Esophagus muscularis mucosa (tissue), 4 donors: Measurements from ENCODE around the gene IGFBPL1. TPM values are rescaled to one million over a fixed set of nuclear protein-coding genes. Genes with fewer than 3 reads are reported as not detected.

Experiments
- DNase-seq: peaks from one replicate; pipeline ENCODE4 v3.0.0-alpha.2; 2017; ENCODE audit errors: extremely low spot score
- H3K27ac ChIP-seq, 4 donors: fragments of 200-600 bp; sonication (generic); replicated peaks in 1 of 4; 1 replicate in 3 of 4; 2 replicates in 1 of 4; pipeline ENCODE4 v1.5.1; 2016 to 2019; ENCODE audit warnings: mild to moderate bottlenecking in 1 of 4
- H3K27me3 ChIP-seq, 4 donors: fragments of 200-600 bp; sonication (generic); one replicate each; pipeline versions ENCODE4 v1.5.1 to v1.6.0; 2016 to 2019
- H3K36me3 ChIP-seq, 4 donors: fragments of 200-600 bp; sonication (generic); one replicate each; pipeline ENCODE4 v1.5.1; 2016 to 2019
- H3K4me1 ChIP-seq, 4 donors: fragments of 200-600 bp; sonication (generic); one replicate each; pipeline ENCODE4 v1.5.1; 2016 to 2019
- H3K4me3 ChIP-seq, 4 donors: fragments of 200-600 bp; sonication (generic); 1 replicate in 2 of 4; 2 replicates in 2 of 4; pipeline ENCODE4 v1.5.1; 2016 to 2019; ENCODE audit warnings: mild to moderate bottlenecking in 4 of 4, moderate library complexity in 1 of 4
- H3K9me3 ChIP-seq, 4 donors: fragments of 200-600 bp; sonication (generic); 1 replicate in 3 of 4; 2 replicates in 1 of 4; pipeline ENCODE4 v1.5.1; 2016 to 2019
- CTCF ChIP-seq, 3 experiments: fragments of 200-600 bp in 2 of 3; fragments of 450-650 bp in 1 of 3; sonication (generic) in 2 of 3; IDR thresholded peaks; one replicate each; pipeline ENCODE4 v1.5.1; 2017 to 2019; ENCODE audit warnings: antibody characterized with exemption in 3 of 3, mild to moderate bottlenecking in 2 of 3, moderate library complexity in 1 of 3
- EP300 ChIP-seq: sonication (generic); formaldehyde crosslinking; IDR thresholded peaks from one replicate; pipeline ENCODE4 v1.6.1; 2017; ENCODE audit warnings: antibody characterized with exemption
- POLR2A ChIP-seq: fragments of 450-650 bp; IDR thresholded peaks from one replicate; pipeline ENCODE4 v1.6.1; 2017; ENCODE audit warnings: antibody characterized with exemption, moderate library complexity, mild to moderate bottlenecking, low read depth
- POLR2AphosphoS5 ChIP-seq, 2 donors: sonication (generic); formaldehyde crosslinking; IDR thresholded peaks; one replicate each; pipeline ENCODE4 v1.6.1; 2017; ENCODE audit warnings: antibody characterized with exemption in 2 of 2
- WGBS: methylation state at CpG from one replicate; pipeline ENCODE4 v1.1.5; 2018; 5-methylcytosine and 5-hydroxymethylcytosine counted together
- intact Hi-C: fragments of 100-400 bp; cut with DNase I; formaldehyde crosslinking; loops from one replicate; pipeline ENCODE4 v1.15.1; 2023
- total RNA-seq, 4 donors: library from RNA; depleted of rRNA; stranded (reverse); fragments of >200 nt; gene quantifications; one replicate each; pipeline versions ENCODE4 v1.1.0 to v1.2.1, GENCODE V29; 2016

Gene IGFBPL1
- total RNA-seq, 4 donors from 2014 or later = 0.78 to 3.7 (median 1.5) TPM

- peaks cover 0 to 19% (median 14%) of the 10 kb centered on the region in 4 donors for H3K4me1 ChIP-seq
- no peak for DNase-seq
- H3K4me3 ChIP-seq = no peak overlapping the region
- no peaks in the 10 kb centered on the region for H3K36me3 ChIP-seq
- H3K27me3 ChIP-seq = peaks cover 0 to 33% (median 0%) of the 10 kb centered on the region in 4 donors
- H3K9me3 ChIP-seq = no peaks in the 10 kb centered on the region
- H3K27ac ChIP-seq = no peak overlapping the region
- intact Hi-C loops = no loop called here
- WGBS = 92% methylated on average over 1 of the region's 1 CpG
- TF ChIP-seq POLR2A (no peak), EP300 (no peak), CTCF (IDR thresholded peaks at IDR 0.05) (no peak), POLR2AphosphoS5 (IDR thresholded peaks at IDR 0.05) (no peak)
Observed at GRCh38 chr9:38428062-38428461, 3.8 kb upstream of the IGFBPL1 start.

- no peak for DNase-seq
- no peaks in the 10 kb centered on the region for H3K9me3 ChIP-seq
- H3K27ac ChIP-seq = no peak overlapping the region
- peaks cover 0 to 20% (median 14%) of the 10 kb centered on the region in 4 donors for H3K4me1 ChIP-seq
- intact Hi-C loops = no loop called here
- no peak for TF ChIP-seq EP300
- TF ChIP-seq POLR2AphosphoS5 (IDR thresholded peaks at IDR 0.05) = no peak
- no peak for TF ChIP-seq POLR2A
- no peak for TF ChIP-seq CTCF (IDR thresholded peaks at IDR 0.05)
- peaks cover 0 to 52% (median 0%) of the 10 kb centered on the region in 4 donors for H3K27me3 ChIP-seq
- WGBS = 78% methylated on average over 4 of the region's 4 CpGs
- peak overlapping the region in 1 of 4 donors; percentile 55 for H3K4me3 ChIP-seq
- no peaks in the 10 kb centered on the region for H3K36me3 ChIP-seq
Observed at GRCh38 chr9:38424918-38425317, 664 bp upstream of the IGFBPL1 start.

GRCh38 chr9:38423273-38423972, 831 bp downstream of the IGFBPL1 start:
- Histone ChIP-seq H3K27ac (no peak overlapping the region), H3K4me1 (peaks cover 0 to 20% (median 14%) of the 10 kb centered on the region in 4 donors), H3K9me3 (no peaks in the 10 kb centered on the region), H3K27me3 (peaks cover 0 to 52% (median 0%) of the 10 kb centered on the region in 4 donors), H3K4me3 (peak overlapping the region; percentile 49 to 61 (median 54)), H3K36me3 (no peaks in the 10 kb centered on the region)
- no peak for TF ChIP-seq POLR2AphosphoS5 (IDR thresholded peaks at IDR 0.05)
- TF ChIP-seq EP300 = no peak
- no peak for TF ChIP-seq POLR2A
- TF ChIP-seq CTCF (IDR thresholded peaks at IDR 0.05) = no peak
- DNase-seq = no peak
- intact Hi-C loops = no loop called here
- WGBS = 39% methylated on average over 15 of the region's 15 CpGs

GRCh38 chr9:38422555-38423260, 1.5 kb downstream of the IGFBPL1 start:
- no peak overlapping the region for H3K27ac ChIP-seq
- H3K4me3 ChIP-seq = no peak overlapping the region
- no peak for DNase-seq
- WGBS = 83% methylated on average over 7 of the region's 7 CpGs
- H3K9me3 ChIP-seq = no peaks in the 10 kb centered on the region
- intact Hi-C loops = no loop called here
- peaks cover 0 to 20% (median 14%) of the 10 kb centered on the region in 4 donors for H3K4me1 ChIP-seq
- H3K27me3 ChIP-seq = peaks cover 0 to 52% (median 0%) of the 10 kb centered on the region in 4 donors
- H3K36me3 ChIP-seq = no peaks in the 10 kb centered on the region
- TF ChIP-seq CTCF (IDR thresholded peaks at IDR 0.05) (no peak), POLR2A (no peak), EP300 (no peak), POLR2AphosphoS5 (IDR thresholded peaks at IDR 0.05) (no peak)
